Fibroblast of lung (primary cell): Measurements from ENCODE around the gene CBFA2T2. TPM values are rescaled to one million over a fixed set of nuclear protein-coding genes. Genes with fewer than 3 reads are reported as not detected.

Source experiments
- DNase-seq, 2 donors: peaks; one replicate each; pipeline versions ENCODE4 v3.0.0 to v3.0.0-alpha.2; 2010; ENCODE audit warnings: low read depth in 2 of 2
- H2AFZ ChIP-seq: 2 replicates; pipeline ENCODE4 v1.5.1; 2012; ENCODE audit warnings: low read length, control low read depth, inconsistent platforms
- H3K27ac ChIP-seq: 2 replicates; pipeline ENCODE4 v1.5.1; 2011; ENCODE audit warnings: low read length, control low read depth; ENCODE audit not compliant: insufficient read depth
- H3K27me3 ChIP-seq: 2 replicates; pipeline ENCODE4 v1.5.1; 2011; ENCODE audit warnings: mild to moderate bottlenecking, low read length; ENCODE audit not compliant: control insufficient read depth, insufficient read depth
- H3K36me3 ChIP-seq: 2 replicates; pipeline ENCODE4 v1.5.1; 2011; ENCODE audit warnings: low read length; ENCODE audit not compliant: control insufficient read depth, insufficient read depth
- H3K4me1 ChIP-seq: 2 replicates; pipeline ENCODE4 v1.5.1; 2011; ENCODE audit warnings: low read length; ENCODE audit not compliant: control insufficient read depth, insufficient read depth; ENCODE audit errors: extremely low read depth
- H3K4me2 ChIP-seq: 2 replicates; pipeline ENCODE4 v1.5.1; 2011; ENCODE audit warnings: low read length, control low read depth; ENCODE audit not compliant: insufficient read depth; ENCODE audit errors: extremely low read depth
- H3K4me3 ChIP-seq, 4 experiments: fragments of 200-600 bp in 1 of 4; sonication (generic) in 1 of 4; replicated peaks in 1 of 4; 2 replicates each; pipeline ENCODE4 v1.5.1; 2011 to 2016; ENCODE audit warnings: low read length in 4 of 4, low read depth in 3 of 4, mild to moderate bottlenecking in 3 of 4, control low read depth in 2 of 4, inconsistent platforms in 1 of 4, mixed read lengths in 1 of 4; ENCODE audit not compliant: insufficient read depth in 1 of 4; ENCODE audit errors: control extremely low read depth in 1 of 4
- H3K79me2 ChIP-seq: 2 replicates; pipeline ENCODE4 v1.5.1; 2012; ENCODE audit warnings: mild to moderate bottlenecking, low read length, inconsistent platforms; ENCODE audit not compliant: control insufficient read depth, insufficient read depth
- H3K9ac ChIP-seq: 2 replicates; pipeline ENCODE4 v1.5.1; 2011; ENCODE audit warnings: mild to moderate bottlenecking, low read length, control low read depth; ENCODE audit not compliant: insufficient read depth
- H3K9me3 ChIP-seq: 2 replicates; pipeline ENCODE4 v1.5.1; 2012; ENCODE audit warnings: low read depth, low read length; ENCODE audit not compliant: control insufficient read depth, insufficient read depth
- H4K20me1 ChIP-seq: 2 replicates; pipeline ENCODE4 v1.5.1; 2011; ENCODE audit warnings: low read length; ENCODE audit not compliant: control insufficient read depth, insufficient read depth; ENCODE audit errors: extremely low read depth
- EZH2 ChIP-seq: IDR thresholded peaks from 2 replicates; pipeline ENCODE4 v1.5.1; 2012; ENCODE audit warnings: low read length, control low read depth, mild to moderate bottlenecking; ENCODE audit errors: missing control alignments
- polyA plus RNA-seq, 2 donors: library from polyadenylated mRNA; depleted of rRNA in 1 of 2; stranded (reverse) in 1 of 2; unstranded in 1 of 2; fragments of >200 nt; gene quantifications; 2 replicates each; pipeline ENCODE4 v1.2.1, GENCODE V29; 2011 to 2012; ENCODE audit warnings: missing spikeins in 1 of 2
- total RNA-seq: library from RNA; depleted of rRNA; stranded (reverse); fragments of >200 nt; gene quantifications from 2 replicates; pipeline ENCODE4 v1.2.1, GENCODE V29; 2014
- TF ChIP-seq, protein P1 (sequence below), 2 donors: IDR thresholded peaks in 1 of 2; conservative IDR thresholded peaks in 1 of 2; 1 replicate in 1 of 2; 2 replicates in 1 of 2; pipeline ENCODE4 v1.5.1; 2011 to 2012; ENCODE audit warnings: low read length in 2 of 2, control low read depth in 1 of 2, inconsistent platforms in 1 of 2, low read depth in 1 of 2, mild to moderate bottlenecking in 1 of 2

The CBFA2T2 gene
- total and polyA plus RNA-seq, 2 donors (not counting 1 experiment from before 2014, with no cell fraction given), result 5.6 to 7.3 TPM

GRCh38 chr20:33566781-33567603 is 77.1 kb downstream of the CBFA2T2 start:
- H3K4me1 ChIP-seq, result peaks cover 1% of the 10 kb centered on the region
- H3K36me3 ChIP-seq, result no peaks in the 10 kb centered on the region
- H4K20me1 ChIP-seq, result no peaks in the 10 kb centered on the region
- H3K27me3 ChIP-seq, result no peaks in the 10 kb centered on the region
- no peak overlapping the region for H3K4me2 ChIP-seq
- no peak for DNase-seq
- H3K9ac ChIP-seq, result no peak overlapping the region
- H2AFZ ChIP-seq, result no peak overlapping the region
- H3K79me2 ChIP-seq, result no peaks in the 10 kb centered on the region
- H3K27ac ChIP-seq, result no peak overlapping the region
- TF ChIP-seq EZH2, result no peak
- TF ChIP-seq, protein P1, sequence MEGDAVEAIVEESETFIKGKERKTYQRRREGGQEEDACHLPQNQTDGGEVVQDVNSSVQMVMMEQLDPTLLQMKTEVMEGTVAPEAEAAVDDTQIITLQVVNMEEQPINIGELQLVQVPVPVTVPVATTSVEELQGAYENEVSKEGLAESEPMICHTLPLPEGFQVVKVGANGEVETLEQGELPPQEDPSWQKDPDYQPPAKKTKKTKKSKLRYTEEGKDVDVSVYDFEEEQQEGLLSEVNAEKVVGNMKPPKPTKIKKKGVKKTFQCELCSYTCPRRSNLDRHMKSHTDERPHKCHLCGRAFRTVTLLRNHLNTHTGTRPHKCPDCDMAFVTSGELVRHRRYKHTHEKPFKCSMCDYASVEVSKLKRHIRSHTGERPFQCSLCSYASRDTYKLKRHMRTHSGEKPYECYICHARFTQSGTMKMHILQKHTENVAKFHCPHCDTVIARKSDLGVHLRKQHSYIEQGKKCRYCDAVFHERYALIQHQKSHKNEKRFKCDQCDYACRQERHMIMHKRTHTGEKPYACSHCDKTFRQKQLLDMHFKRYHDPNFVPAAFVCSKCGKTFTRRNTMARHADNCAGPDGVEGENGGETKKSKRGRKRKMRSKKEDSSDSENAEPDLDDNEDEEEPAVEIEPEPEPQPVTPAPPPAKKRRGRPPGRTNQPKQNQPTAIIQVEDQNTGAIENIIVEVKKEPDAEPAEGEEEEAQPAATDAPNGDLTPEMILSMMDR (conservative IDR thresholded peaks at IDR 0.05 in 1 of 2, IDR thresholded peaks at IDR 0.05 in 1 of 2; ENCODE audit: low read depth in 1 of 2, low read length in 2 of 2), result no peak
- H3K9me3 ChIP-seq, result no peaks in the 10 kb centered on the region
- H3K4me3 ChIP-seq, result no peak overlapping the region

DNA sequence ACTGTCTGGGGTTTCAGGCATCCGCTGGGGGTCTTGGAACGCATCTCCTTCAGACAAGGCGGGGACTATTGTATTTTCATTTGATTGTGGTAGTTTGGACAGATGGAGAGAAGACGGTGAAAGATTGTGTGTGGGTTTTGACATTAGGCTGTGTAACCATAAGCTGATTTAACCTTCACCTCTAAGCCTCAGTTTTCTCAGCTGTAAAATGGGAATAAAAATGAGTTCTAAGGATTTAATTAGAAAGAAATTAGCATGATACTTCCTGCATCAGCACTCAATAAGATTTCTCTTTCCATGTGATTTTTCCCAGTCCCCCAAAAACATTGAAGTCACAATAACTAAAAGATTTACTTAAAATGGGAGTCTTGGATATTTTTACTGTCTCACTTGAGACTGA is 78.1 kb downstream of the CBFA2T2 start:
- H3K79me2 ChIP-seq, result no peaks in the 10 kb centered on the region
- H3K9me3 ChIP-seq, result no peaks in the 10 kb centered on the region
- no peaks in the 10 kb centered on the region for H3K36me3 ChIP-seq

DNA sequence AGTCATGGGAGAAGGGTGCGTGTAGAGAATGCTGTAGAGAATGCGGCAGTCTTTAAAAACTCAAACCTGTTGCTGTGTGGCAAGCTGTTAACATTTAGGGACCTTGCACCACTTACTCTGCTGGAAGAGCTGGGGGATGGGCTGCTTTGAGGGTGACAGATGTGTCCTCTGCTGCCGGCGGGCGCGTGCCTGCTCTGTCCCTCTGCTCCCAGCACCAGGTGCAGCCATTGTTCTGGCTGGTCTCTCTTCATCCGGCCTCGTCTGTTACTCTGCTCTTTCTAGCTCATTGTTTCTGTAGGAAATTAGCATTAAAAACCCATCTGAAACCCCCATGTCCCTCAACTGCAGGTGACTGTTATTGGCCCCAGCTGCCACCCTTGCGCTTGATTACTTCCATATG is 78.5 kb downstream of the CBFA2T2 start:
- H3K4me3 ChIP-seq, result no peak overlapping the region
- no peak overlapping the region for H3K4me2 ChIP-seq
- H3K27ac ChIP-seq, result no peak overlapping the region
- H3K36me3 ChIP-seq, result no peaks in the 10 kb centered on the region
- H3K9ac ChIP-seq, result no peak overlapping the region
- DNase-seq, result no peak
- TF ChIP-seq EZH2, result no peak
- TF ChIP-seq, protein P1 (conservative IDR thresholded peaks at IDR 0.05 in 1 of 2, IDR thresholded peaks at IDR 0.05 in 1 of 2; ENCODE audit: low read depth in 1 of 2, low read length in 2 of 2), result no peak
- no peaks in the 10 kb centered on the region for H3K4me1 ChIP-seq
- no peak overlapping the region for H2AFZ ChIP-seq
- H3K79me2 ChIP-seq, result no peaks in the 10 kb centered on the region
- H4K20me1 ChIP-seq, result no peaks in the 10 kb centered on the region
- H3K9me3 ChIP-seq, result no peaks in the 10 kb centered on the region
- no peaks in the 10 kb centered on the region for H3K27me3 ChIP-seq

More for the DNA sequence above, 78.1 kb downstream of the CBFA2T2 start:
- no peaks in the 10 kb centered on the region for H3K27me3 ChIP-seq
- H4K20me1 ChIP-seq, result no peaks in the 10 kb centered on the region
- no peak overlapping the region for H3K4me2 ChIP-seq
- H3K4me3 ChIP-seq, result no peak overlapping the region
- H2AFZ ChIP-seq, result no peak overlapping the region
- no peak for TF ChIP-seq EZH2
- TF ChIP-seq, protein P1 (conservative IDR thresholded peaks at IDR 0.05 in 1 of 2, IDR thresholded peaks at IDR 0.05 in 1 of 2; ENCODE audit: low read depth in 1 of 2, low read length in 2 of 2), result no peak
- DNase-seq, result no peak
- H3K27ac ChIP-seq, result no peak overlapping the region
- H3K9ac ChIP-seq, result no peak overlapping the region
- no peaks in the 10 kb centered on the region for H3K4me1 ChIP-seq
